ENCODE results near the gene PRR36.
"Not testable (repeated sequence)": the region's sequence is repeated elsewhere in the genome, so short reads cannot be mapped to it uniquely, and the experiment has no call there.

The PRR36 gene

DNA sequence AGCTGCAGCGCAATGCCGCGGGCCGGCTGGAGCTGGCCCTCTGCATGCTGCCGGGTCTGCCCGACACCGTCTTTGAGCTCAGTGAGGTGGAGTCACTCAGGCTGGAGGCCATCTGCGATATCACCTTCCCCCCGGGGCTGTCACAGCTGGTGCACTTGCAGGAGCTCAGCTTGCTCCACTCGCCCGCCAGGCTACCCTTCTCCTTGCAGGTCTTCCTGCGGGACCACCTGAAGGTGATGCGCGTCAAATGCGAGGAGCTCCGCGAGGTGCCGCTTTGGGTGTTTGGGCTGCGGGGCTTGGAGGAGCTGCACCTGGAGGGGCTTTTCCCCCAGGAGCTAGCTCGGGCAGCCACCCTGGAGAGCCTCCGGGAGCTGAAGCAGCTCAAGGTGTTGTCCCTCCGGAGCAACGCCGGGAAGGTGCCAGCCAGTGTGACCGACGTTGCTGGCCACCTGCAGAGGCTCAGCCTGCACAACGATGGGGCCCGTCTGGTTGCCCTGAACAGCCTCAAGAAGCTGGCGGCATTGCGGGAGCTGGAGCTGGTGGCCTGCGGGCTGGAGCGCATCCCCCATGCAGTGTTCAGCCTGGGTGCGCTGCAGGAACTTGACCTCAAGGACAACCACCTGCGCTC is 25.7 kb upstream of the PRR36 start:
- no peak for DNase-seq (ENCODE audit: low spot score)

DNA sequence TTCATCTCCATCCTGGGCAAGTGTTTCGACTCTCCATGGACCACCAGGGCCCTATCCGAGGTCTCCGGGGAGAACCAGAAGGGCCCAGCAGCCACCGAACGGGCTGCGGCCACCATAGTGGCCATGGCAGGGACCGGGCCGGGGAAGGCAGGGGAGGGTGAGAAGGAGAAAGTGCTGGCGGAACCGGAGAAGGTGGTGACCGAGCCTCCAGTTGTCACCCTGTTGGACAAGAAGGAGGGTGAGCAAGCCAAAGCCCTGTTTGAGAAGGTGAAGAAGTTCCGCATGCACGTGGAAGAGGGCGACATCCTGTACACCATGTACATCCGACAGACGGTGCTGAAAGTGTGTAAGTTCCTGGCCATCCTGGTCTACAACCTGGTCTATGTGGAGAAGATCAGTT is 24.8 kb upstream of the PRR36 start:
- DNase-seq (ENCODE audit: low spot score), result no peak

DNA sequence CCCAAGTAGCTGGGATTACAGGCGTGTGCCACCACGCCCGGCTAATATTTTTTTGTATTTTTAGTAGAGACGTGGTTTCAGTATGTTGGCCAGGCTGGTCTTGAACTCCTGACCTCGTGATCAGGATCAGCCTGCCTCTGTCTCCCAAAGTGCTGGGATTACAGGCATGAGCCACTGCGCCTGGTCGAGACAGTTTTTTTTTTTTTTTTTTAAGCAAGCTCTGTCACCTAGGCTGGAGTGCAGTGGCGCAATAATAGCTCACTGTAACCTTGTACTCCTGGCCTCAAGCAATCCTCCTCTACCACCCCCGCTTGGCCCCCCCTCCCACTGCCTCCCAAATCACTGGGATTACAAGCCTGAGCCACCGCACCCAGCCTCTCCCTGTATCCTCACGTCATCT is 23.1 kb upstream of the PRR36 start:
- DNase-seq (ENCODE audit: low spot score), result no peak

DNA sequence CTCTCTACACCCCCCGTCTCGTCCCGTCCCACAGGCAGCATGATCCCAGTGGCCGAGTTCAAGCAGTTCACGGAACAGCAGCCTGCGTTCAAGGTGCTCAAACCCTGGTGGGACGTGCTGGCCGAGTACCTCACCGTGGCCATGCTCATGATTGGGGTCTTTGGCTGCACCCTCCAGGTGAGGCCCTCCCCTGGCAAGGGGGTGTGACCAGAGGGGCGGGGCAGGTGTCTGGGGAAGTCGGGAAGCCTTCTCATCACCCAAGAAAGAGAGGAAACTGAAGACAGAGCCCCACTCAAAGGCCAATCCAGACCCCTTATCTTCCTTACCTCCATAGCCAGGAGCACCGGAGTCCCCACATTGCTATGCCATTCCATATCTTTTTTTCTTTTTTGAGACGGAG is 21.4 kb upstream of the PRR36 start:
- DNase-seq (ENCODE audit: low spot score), result no peak

DNA sequence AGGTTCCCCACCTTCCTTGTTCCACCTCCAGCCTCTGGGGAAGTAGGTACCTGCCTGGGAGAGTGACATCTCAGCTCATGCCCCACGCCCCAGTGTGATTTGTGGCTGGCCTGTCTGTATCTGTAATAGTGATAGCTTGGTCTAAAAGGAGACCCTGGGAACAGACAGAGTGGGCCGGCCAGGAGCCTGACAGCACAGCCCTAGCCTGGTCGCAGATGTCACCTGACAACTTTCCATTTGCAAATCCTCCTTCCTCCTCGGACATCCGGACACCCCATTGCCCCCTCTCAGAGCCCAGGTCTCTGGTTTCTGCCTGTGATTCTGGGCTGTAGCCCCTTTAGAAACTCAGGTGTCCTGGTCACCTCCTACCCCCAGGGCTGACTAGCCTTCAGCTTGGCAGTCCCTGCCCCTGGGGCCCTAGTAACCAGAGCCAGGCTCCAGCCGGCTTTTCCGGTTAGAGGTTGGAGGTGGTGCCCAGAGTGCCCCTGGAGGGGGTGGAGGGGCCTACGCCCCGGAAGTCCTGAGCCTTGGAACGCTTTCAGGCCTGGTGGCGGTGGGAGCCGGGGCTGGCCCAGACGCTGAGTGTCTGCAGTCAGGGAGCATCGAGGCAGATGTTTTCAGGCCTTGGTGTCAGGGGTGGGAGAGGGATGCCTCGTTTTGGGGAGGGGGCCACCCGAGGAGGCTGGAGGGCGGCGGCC is 20.6 kb upstream of the PRR36 start:
- no peak for DNase-seq (ENCODE audit: low spot score)

DNA sequence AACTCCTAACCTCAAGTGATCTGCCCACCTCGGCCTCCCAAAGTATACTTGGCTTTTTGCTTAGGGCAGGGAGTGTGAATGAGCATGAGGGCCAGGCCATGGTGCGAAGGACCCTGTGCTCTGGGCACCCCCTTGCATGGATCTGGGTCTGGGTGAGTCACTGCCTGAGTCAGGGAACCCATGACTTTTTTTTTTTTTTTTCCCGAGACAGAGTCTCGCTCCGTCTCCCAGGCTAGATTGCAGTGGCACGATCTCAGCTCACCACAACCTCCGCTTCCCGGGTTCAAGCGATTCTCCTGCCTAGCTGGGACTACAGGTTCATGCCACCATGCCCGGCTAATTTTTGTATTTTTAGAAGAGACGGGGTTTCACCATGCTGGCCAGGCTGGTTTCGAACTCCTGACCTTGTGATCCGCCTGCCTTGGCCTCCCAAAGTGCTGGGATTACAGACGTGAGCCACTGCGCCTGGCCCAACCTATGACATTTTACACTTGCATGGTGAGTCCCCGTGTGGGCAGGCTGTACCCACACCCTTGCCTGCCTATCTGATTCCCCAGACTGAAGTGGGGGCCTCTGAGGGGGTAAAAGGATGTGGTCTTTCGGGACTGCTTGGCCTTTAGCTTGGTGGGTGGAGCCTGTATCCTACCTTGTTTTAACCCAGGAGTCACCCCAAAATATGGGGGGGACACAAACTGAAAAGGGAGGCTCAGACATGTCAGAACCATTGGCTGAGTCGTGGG is 19.3 kb upstream of the PRR36 start:
- not testable (repeated sequence) for DNase-seq (ENCODE audit: low spot score)

DNA sequence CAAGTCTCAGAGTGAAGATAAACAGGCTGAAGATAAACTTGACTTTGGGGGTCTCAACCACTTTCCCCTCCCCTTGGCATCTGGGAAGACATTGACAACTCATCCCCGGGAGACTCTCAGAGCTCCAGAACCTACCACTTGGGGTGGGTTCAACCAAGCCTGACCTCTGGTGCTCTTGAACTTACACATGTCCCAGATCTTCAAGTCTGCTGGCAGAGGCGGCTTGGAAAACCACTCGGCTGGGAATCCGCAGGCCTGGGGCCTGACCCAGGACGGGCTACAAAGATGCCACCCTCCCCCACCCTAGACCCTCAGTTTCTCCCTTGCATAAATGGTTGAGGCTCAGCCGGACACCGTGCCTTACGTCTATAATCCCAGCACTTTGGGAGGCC is 14.6 kb upstream of the PRR36 start:
- DNase-seq (ENCODE audit: low spot score), result no peak

DNA sequence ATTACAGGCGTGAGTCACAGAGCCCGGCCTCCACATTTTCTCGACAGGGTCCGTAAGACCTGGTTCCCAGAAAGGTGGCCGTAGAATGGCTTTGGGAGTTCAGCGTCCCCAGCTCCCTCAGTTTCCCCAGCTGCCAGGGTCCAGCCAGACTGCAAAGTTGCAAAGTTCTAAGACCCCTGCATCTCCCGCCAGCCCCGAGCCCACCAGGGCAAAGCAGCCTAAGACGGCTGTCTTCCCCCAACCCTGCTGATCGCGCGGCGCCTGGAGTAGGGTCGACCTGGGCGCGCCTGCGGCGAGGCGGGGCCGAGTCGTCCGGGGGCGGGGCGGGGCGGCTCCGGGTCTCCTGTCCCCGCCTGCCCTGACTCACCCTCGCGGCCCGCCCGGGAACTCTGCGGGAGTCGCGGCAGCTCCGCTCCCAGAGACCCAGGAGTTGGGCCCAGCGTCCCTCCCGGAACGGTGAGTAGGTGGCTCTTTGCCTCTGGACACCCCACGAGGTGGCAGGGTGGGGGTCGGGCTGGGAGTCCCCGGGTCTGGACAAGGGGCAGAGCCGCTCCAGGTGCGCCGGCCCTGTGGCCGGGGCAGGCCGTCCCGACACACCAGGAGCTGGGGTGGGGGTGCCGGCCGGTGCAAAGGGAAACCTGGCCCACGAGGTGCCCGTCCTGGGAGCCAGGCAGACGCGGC is 14.1 kb upstream of the PRR36 start, which contains the start of gene LRRC8E:
Gene LRRC8E (plus strand): TSS at position 366 of the 681 bp plus-strand sequence. CDS start 7,094 bp downstream, outside the sequence.
- DNase-seq (ENCODE audit: low spot score), result peak; percentile 85

DNA sequence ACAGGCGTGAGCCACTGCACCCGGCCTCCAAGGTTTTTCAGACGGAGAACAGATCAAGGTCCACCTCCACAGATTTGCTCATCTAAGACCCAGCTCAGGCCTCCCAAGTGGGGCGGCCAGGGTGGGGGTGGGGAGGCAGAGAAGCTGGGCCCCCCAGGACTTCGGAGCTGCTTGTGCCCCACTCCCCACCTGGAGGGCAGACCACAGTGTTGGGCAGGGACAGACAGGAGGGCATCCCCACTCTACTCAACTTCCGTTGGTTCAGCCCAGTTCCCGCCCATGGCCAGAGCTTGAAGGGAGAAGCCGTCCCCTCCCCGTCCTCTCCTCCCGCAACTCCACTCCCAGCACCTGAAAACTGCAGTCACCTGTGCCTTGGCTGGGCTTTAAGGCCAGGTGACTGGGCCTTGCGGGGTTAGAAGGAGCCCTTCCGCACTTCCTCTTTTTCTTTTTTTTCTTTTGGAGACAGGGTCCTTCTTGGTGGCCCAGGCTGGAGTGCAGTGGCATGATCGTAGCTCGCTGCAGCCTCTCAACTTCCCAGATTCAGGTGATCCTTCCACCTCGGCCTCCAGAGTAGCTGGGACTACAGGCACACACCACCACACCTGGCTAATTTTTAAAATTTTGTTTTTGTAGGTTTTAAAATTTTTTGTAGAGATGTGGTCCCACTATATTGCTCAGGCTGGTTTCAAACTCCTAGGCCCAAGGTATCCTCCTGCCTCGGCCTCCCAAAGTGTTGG is 13.4 kb upstream of the PRR36 start:
- no peak for DNase-seq (ENCODE audit: low spot score)

DNA sequence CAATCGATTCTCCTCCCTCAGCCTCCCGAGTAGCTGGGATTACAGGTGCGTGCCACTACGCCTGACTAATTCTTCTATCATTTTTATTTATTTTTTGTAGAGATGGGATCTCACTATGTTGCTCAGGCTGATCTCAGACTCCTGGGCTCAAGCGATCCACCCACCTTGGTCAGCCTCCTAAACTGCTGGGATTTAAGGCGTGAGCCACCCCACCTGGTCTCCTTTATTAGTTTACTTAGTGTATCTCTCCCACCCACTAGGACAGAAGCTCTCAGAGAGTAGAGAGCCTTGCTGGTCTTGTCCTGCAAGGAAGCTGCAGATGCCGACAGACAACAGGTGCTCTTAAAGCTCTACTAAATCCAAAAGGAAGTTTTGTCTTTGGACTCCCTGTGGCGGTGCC is 11.6 kb upstream of the PRR36 start:
- no peak for DNase-seq (ENCODE audit: low spot score)

DNA sequence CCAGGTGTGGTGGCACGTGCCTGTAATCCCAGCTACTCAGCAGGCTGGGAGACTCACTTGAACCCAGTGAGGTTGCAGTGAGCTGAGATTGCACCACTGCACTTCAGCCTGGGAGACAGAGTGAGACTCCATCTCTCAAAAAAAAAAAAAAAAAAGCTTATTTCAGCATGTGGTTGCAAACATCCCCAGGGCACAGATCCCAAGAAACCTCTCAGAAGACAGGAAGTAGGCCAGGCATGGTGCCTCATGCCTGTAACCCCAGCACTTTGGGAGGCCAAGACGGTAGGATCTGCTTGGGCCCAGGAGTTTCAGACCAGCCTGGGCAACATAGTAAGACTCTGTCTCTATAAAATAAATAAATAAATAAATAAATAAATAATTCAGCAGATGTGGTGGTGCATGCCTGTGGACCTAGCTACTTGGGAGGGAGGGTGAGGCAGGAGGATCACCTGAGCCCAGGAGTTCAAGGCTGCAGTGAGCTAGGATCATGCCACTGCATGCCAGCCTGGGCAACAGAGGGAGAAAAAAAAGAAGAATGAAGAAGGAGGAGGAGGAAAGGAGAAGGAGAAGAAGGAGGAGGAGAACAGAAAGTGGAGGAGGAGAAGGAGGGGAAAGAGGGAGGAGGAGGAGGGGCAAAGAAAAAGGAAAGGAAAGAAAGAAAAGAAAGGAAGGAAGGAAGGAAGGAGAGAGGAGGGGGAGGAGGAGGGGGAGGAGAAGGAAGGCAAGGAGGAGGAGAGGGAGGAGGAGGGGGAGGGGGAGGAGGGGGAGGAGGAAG is 9.8 kb upstream of the PRR36 start:
- DNase-seq (ENCODE audit: low spot score), result no peak

DNA sequence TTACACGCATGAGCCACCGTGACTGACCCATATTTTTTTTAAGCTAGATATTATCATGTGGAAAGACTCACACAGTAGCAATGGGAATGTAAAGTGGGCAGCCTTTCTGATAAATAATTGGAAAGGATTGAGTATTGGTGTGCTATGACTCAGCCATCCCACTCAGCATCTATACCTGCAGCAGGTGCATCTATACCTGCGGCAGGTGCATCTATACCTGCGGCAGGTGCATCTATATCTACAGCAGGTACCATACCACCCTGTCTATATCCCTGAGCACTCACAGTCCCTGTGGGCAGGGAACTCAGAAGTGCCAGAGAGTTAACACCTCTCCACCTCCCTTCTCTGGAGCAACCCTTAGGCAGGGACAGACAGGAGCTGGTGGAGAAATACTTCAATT is 8.9 kb upstream of the PRR36 start:
- no peak for DNase-seq (ENCODE audit: low spot score)

DNA sequence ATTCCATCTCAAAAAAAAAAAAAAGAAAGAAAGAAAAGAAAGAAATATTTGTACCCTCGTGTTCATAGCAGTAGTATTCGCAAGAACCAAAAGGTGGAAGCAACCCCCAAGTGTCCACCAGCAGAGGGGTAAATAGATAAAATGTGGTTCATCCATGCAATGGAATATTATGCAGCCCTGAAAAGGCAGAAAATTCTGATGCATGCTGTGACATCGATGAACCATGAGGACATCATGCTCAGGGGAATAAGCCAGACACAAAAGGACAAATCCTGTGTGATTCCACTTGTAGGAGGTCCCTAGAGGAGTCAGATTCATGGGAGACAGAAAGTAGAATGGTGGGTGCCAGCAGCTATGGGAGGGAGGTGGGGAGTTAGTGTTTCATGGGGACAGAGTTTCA is 7.7 kb upstream of the PRR36 start:
- no peak for DNase-seq (ENCODE audit: low spot score)

DNA sequence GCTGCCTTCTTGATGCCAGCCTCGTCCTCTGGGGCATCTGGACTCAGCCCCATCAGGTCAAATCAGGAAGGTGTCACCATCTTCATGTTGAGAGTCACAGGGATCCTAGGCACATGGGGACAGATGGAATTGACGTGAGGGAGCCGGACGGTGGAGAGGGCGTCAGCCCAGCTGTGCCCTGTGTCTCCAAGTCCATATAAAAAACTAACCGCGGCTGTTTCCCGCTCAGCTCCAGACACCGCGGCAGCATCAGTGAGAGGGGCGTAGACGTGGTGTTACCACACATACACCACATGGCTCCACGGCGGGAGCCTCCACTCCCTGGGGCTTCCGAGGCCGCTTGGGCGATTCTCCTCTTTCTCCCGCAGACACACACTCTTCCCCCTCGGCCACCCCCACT is 5.6 kb upstream of the PRR36 start:
- DNase-seq (ENCODE audit: low spot score), result no peak

DNA sequence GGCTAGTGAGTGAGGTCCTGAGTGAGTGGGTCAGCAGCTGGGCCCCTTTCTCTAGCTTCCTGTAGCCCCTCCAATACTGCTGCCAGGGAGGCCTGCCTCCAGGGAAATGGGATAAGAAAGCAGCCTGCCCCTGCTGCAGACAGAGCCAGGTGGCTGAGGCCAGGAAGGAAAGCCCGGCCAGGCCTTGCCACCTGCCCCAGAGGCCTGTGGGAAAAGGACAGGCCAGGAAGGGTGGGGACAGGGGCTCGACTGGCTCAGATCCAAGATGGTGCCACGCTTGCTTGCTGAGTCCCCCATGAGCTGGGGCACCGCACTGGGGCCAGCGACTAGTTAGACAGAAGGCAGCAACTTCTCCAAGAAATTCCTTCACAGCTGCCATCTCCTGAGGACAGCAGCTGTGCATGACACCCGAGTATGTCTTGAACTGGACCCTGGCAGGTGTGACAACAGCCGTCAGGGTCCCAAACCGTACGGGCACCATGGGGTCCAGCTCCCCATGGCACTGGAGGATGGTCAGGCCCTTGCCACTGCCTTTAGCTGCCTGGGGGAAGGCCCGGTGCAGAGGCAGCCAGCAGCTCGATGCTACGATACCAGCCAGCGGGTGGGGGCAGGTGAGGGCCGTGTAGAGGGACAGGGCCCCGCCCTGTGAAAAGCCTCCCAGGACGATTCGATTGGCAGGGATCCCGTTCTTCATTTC is 5.1 kb upstream of the PRR36 start:
- DNase-seq (ENCODE audit: low spot score), result no peak

DNA sequence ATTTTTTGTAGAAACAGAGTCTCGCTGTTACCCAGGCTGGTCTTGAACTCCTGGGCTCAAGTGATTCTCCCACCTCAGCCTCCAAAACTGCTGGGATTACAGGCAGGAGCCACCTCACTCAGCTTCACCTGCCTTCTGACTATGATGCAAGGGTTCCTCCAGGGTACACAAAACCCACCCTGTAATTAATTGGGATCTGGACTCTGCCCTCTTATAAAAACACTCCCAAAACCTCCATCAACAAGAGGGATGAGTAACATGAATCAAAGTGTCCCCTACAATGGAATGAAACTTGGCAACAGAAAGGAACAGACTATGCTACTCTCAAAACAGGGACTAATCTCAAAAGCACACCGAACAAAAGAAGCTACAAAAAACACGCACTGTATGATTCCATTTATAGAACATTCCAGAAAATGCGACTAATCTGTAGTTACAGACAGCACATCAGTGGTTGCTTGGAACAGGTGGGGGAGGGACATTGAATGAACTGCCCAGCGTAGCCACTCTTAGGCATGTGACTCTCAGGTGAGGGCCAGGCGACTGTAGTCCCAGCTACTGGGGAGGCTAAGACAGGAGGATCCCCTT is 3.2 kb upstream of the PRR36 start:
- no peak for DNase-seq (ENCODE audit: low spot score)

DNA sequence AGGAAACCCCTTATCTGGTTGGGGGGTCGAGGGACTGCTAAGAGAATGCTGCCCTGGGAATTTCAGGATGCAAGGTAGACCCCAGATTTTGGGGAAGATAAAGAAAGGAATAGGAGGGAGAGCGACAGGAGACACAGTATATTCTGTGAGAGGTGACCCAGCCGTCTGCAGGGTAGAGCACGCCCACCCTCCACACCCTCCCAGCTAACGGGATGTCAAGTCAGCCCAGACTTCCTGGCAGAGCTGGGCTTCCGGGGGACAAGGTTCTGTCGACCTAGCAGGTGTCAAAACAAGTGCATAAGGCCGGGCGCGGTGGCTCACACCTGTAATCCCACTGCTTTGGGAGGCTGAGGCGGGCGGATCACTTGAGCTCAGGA is 695 bp upstream of the PRR36 start:
- DNase-seq (ENCODE audit: low spot score), result no peak

DNA sequence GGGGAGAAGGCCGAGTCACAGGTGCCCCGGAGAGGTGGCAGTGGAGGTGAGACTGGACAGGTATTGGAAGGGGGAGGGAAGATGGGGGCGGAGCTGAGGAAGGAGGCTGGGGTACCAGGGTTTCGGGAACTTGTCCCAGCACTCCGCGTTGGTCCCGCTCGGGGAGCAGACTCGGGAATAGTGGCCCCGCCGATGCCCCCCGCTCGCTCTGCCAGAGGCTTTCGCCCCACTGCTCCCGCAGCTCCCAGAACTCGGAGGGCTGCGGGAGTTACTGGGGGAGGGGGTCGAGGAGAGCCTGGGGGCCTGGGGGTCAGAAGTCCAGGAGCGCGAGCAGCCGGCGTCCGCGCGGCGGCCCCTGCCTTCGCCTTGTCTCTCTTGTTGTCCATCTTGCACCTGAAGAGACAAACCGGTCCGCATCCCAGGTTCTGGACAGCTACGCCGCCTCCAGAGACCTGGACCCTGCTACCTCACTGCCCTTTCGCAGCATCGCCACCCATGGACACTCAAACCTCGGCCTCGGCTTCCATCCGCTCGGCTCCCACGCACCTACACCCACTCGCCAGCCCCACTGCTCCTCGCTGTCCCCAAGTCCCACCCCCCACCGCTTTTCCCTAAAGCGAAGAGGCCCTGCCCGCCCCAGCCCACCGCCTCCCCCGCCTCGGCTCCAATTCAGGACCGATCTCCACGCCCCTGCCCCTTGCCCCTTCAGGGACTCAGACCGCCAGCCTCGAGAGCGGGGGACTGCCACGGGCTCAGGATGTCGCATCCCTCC is 700 bp downstream of the PRR36 start:
- no peak for DNase-seq (ENCODE audit: low spot score)
